CD4-positive, alpha-beta T cell (primary cell): ENCODE results near the gene NEURL4. TPM values are rescaled to one million over a fixed set of nuclear protein-coding genes. Genes with fewer than 3 reads are reported as not detected.

ENCODE experiments used
- ATAC-seq: fragments of 200-7000 bp; cut with Tn5 transposase; one replicate; pipeline ENCODE4 v1.10.0; 2022; ENCODE audit warnings: mild to moderate bottlenecking; ENCODE audit not compliant: poor library complexity
- CTCF ChIA-PET: fragments of 350-600 bp; sonication (Branson Sonifier 250); formaldehyde crosslinking; loops from one replicate; lab custom pipeline; 2021; ENCODE audit warnings: antibody characterized with exemption, inconsistent platforms; lab: Charles Lee
- POLR2A ChIA-PET: fragments of 350-600 bp; sonication (Branson Sonifier 250); formaldehyde crosslinking; loops from one replicate; lab custom pipeline; 2021; ENCODE audit warnings: antibody characterized with exemption, inconsistent platforms; lab: Charles Lee
- DNase-seq, 14 experiments: peaks; one replicate each; pipeline ENCODE4 v3.0.0-alpha.2; 2013 to 2020; ENCODE audit warnings: mixed read lengths in 2 of 14
- H3K27ac ChIP-seq, 2 donors: one replicate each; pipeline versions ENCODE4 v1.5.1 to v1.7.0; 2013; ENCODE audit warnings: low read length in 2 of 2, low read depth in 1 of 2, mild to moderate bottlenecking in 1 of 2
- H3K27me3 ChIP-seq, 2 experiments: 1 replicate in 1 of 2; 2 replicates in 1 of 2; pipeline versions ENCODE4 v1.6.1 to v1.7.0; 2013; ENCODE audit warnings: low read length in 2 of 2, control low read depth in 1 of 2, mild to moderate bottlenecking in 1 of 2, moderate library complexity in 1 of 2; ENCODE audit not compliant: insufficient read depth in 2 of 2, control insufficient read depth in 1 of 2
- H3K36me3 ChIP-seq: one replicate; pipeline ENCODE4 v1.6.1; 2013; ENCODE audit warnings: low read length, control low read depth; ENCODE audit not compliant: insufficient read depth
- H3K4me1 ChIP-seq: one replicate; pipeline ENCODE4 v1.6.1; 2013; ENCODE audit warnings: low read length, control low read depth; ENCODE audit not compliant: insufficient read depth
- H3K4me3 ChIP-seq: one replicate; pipeline ENCODE4 v1.5.1; 2013; ENCODE audit warnings: mild to moderate bottlenecking, low read length, moderate library complexity
- H3K9me3 ChIP-seq, 2 experiments: 1 replicate in 1 of 2; 2 replicates in 1 of 2; pipeline versions ENCODE4 v1.6.1 to v1.7.0; 2013; ENCODE audit warnings: low read length in 2 of 2, mild to moderate bottlenecking in 2 of 2, control low read depth in 1 of 2, moderate library complexity in 1 of 2; ENCODE audit not compliant: control insufficient read depth in 1 of 2, insufficient read depth in 1 of 2
- H3K27ac Mint-ChIP-seq: one replicate; pipeline ENCODE4 v1.8.0; 2020; ENCODE audit warnings: mixed read lengths
- H3K27me3 Mint-ChIP-seq: one replicate; pipeline ENCODE4 v1.8.0; 2021; ENCODE audit warnings: mixed read lengths
- H3K36me3 Mint-ChIP-seq: one replicate; pipeline ENCODE4 v1.8.0; 2021; ENCODE audit warnings: low read depth, mixed read lengths
- H3K4me1 Mint-ChIP-seq: one replicate; pipeline ENCODE4 v1.8.0; 2021; ENCODE audit warnings: low read depth, mixed read lengths
- H3K4me3 Mint-ChIP-seq: one replicate; pipeline ENCODE4 v1.8.0; 2020; ENCODE audit warnings: mild to moderate bottlenecking, mixed read lengths
- H3K9me3 Mint-ChIP-seq: one replicate; pipeline ENCODE4 v1.8.0; 2020; ENCODE audit warnings: mixed read lengths
- CTCF ChIP-seq: fragments of 200-600 bp; IDR thresholded peaks from one replicate; pipeline ENCODE4 v1.8.0; 2022; ENCODE audit warnings: antibody characterized with exemption, mild to moderate bottlenecking
- intact Hi-C, 2 experiments: fragments of 100-400 bp; cut with DNase I in 1 of 2; cut with micrococcal nuclease in 1 of 2; formaldehyde crosslinking; loops; one replicate each; pipeline versions ENCODE4 v1.15.1 to v1.9.0; 2023 to 2025; cut with DNase I, micrococcal nuclease
- total RNA-seq, 174 experiments: library from RNA in 2 of 174; stranded (reverse) in 2 of 174; gene quantifications; one replicate each; pipeline ENCODE4 v1.2.3 and lab custom pipeline; 2021 to 2026

The NEURL4 gene
- total RNA-seq, 2 experiments from 2014 or later: 29.0 to 30.8 TPM

DNA sequence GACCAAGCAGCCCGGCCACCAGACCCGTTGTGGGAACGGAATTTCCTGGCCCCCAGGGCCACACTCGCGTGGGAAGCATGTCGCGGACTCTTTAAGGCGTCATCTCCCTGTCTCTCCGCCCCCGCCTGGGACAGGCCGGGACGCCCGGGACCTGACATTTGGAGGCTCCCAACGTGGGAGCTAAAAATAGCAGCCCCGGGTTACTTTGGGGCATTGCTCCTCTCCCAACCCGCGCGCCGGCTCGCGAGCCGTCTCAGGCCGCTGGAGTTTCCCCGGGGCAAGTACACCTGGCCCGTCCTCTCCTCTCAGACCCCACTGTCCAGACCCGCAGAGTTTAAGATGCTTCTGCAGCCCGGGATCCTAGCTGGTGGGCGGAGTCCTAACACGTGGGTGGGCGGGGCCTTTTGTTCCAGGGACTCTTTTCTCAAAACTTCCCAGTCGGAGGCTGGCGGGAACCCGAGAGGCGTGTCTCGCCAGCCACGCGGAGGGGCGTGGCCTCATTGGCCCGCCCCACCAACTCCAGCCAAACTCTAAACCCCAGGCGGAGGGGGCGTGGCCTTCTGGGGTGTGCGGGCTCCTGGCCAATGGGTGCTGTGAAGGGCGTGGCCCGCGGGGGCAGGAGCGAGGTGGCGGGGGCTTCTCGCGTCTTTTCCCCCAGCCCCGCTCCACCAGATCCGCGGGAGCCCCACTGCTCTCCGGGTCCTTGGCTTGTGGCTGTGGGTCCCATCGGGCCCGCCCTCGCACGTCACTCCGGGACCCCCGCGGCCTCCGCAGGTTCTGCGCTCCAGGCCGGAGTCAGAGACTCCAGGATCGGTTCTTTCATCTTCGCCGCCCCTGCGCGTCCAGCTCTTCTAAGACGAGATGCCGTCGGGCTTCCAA is 47.8 kb downstream of the NEURL4 start, which contains the start of gene SLC2A4:
Gene SLC2A4 (plus strand): TSS at position 645 of the 879 bp plus-strand sequence. CDS start 217 bp downstream, at position 862.
- Mint-ChIP-seq H3K36me3 (no peaks in the 10 kb centered on the region), H3K4me1 (peaks cover 26% of the 10 kb centered on the region), H3K27me3 (peaks cover 34% of the 10 kb centered on the region), H3K27ac (peak within 1 kb of the TSS; percentile 42), H3K9me3 (no peaks in the 10 kb centered on the region), H3K4me3 (peak within 1 kb of the TSS; percentile 85)
- Histone ChIP-seq H3K27me3 (peaks cover 33 to 47% of the 10 kb centered on the region in 2 experiments), H3K9me3 (peaks cover 0 to 9% of the 10 kb centered on the region in 2 experiments), H3K36me3 (no peaks in the 10 kb centered on the region), H3K4me1 (peaks cover 28% of the 10 kb centered on the region), H3K27ac (no peak within 1 kb of the TSS), H3K4me3 (peak within 1 kb of the TSS; percentile 53)
- CTCF ChIA-PET: interaction anchor here (1.0 to 3.1 kb wide), 5 partner anchors 15 to 55 kb away, joined by 3 to 13 read pairs (median 4); partner anchors contain the start of genes ACAP1 and NEURL4
- intact Hi-C loops: loop anchor here (2.0 to 5.0 kb wide), 3 partner anchors 155 to 307 kb away; no protein-coding TSS in a partner anchor
- POLR2A ChIA-PET: interaction anchor here (0.6 to 2.0 kb wide), 10 partner anchors 12 to 406 kb away, joined by 3 to 9 read pairs (median 5); partner anchors contain the start of genes ACAP1, TP53 and ZBTB4
- no peak for TF ChIP-seq CTCF
- DNase-seq (peak; percentile 59 to 93 (median 76)), ATAC-seq (peak; percentile 62)

GRCh38 chr17:7280519-7281073 is 48.5 kb downstream of the NEURL4 start:
- POLR2A ChIA-PET: interaction anchor here (0.6 to 1.8 kb wide), 9 partner anchors 13 to 407 kb away, joined by 3 to 7 read pairs (median 5); partner anchors contain the start of genes TP53 and ZBTB4
- Histone ChIP-seq H3K4me3 (peak overlapping the region; percentile 53), H3K9me3 (peaks cover 0 to 9% of the 10 kb centered on the region in 2 experiments), H3K4me1 (peaks cover 28% of the 10 kb centered on the region), H3K27ac (no peak overlapping the region), H3K27me3 (peaks cover 33 to 47% of the 10 kb centered on the region in 2 experiments), H3K36me3 (no peaks in the 10 kb centered on the region)
- DNase-seq (peak; percentile 77 to 93 (median 84)), ATAC-seq (peak; percentile 90)
- peaks cover 26% of the 10 kb centered on the region for H3K4me1 Mint-ChIP-seq
- peak overlapping the region; percentile 85 for H3K4me3 Mint-ChIP-seq
- peaks cover 27% of the 10 kb centered on the region for H3K27me3 Mint-ChIP-seq
- H3K27ac Mint-ChIP-seq: peak overlapping the region; percentile 42
- CTCF ChIA-PET: interaction anchor here (1.0 to 3.1 kb wide), 7 partner anchors 16 to 75 kb away, joined by 3 to 13 read pairs (median 4); partner anchors contain the start of genes ACAP1 and NEURL4
- TF ChIP-seq CTCF: peak; percentile 86
- H3K36me3 Mint-ChIP-seq: no peaks in the 10 kb centered on the region
- no peaks in the 10 kb centered on the region for H3K9me3 Mint-ChIP-seq
- intact Hi-C loops: loop anchor here (1.0 to 5.0 kb wide), 9 partner anchors 16 to 308 kb away; partner anchors contain the start of gene ELP5 (in 1 of the 2)

DNA sequence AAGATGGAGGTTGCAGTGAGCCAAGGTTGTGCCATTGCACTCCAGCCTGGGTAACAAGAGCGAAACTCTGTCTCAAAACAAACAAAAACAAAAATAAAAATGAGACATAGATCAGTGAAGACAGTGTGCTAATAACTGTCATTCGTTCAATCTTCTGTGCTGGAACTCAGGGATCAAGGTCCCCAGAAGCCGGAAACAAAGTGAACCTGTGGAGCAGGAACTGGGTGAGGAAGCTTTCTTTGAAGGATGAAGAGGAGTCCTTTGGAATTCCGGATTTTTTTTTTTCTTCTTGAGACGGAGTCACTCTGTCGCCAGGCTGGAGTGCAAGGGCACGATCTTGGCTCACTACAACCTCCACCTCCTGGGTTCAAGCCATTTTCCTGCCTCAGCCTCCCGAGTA is 49.7 kb downstream of the NEURL4 start:
- TF ChIP-seq CTCF: no peak
- H3K4me3 Mint-ChIP-seq: no peak overlapping the region
- H3K27me3 ChIP-seq: peaks cover 33 to 38% of the 10 kb centered on the region in 2 experiments
- POLR2A ChIA-PET: interaction anchor here (1.8 kb wide), 1 partner anchor 17 kb away, joined by 5 read pairs; no protein-coding TSS in a partner anchor
- no peaks in the 10 kb centered on the region for H3K36me3 ChIP-seq
- peaks cover 26% of the 10 kb centered on the region for H3K4me1 Mint-ChIP-seq
- peaks cover 28% of the 10 kb centered on the region for H3K4me1 ChIP-seq
- no peak overlapping the region for H3K27ac ChIP-seq
- ATAC-seq (no peak), DNase-seq (no peak)
- peaks cover 0 to 9% of the 10 kb centered on the region in 2 experiments for H3K9me3 ChIP-seq
- intact Hi-C loops: loop anchor here in 1 of 2 experiments (5.0 kb wide), 1 partner anchor 313 kb away; the partner anchor contains the start of gene SOX15
- peaks cover 27% of the 10 kb centered on the region for H3K27me3 Mint-ChIP-seq
- CTCF ChIA-PET: interaction anchor here (1.0 to 3.1 kb wide), 3 partner anchors 17 to 76 kb away, joined by 4 to 13 read pairs (median 4); no protein-coding TSS in a partner anchor
- H3K36me3 Mint-ChIP-seq: no peaks in the 10 kb centered on the region
- no peak overlapping the region for H3K4me3 ChIP-seq
- H3K27ac Mint-ChIP-seq: no peak overlapping the region
- no peaks in the 10 kb centered on the region for H3K9me3 Mint-ChIP-seq
